ENCODE data around the gene MACROD2. TPM values are rescaled to one million over a fixed set of nuclear protein-coding genes. Genes with fewer than 3 reads are reported as not detected.
A peak's percentile ranks its signal among the peaks of the same experiment; 100 is the strongest.

The MACROD2 gene
- total and polyA plus RNA-seq, 9 donors = 3.7 to 25.5 (median 7.8) TPM

DNA sequence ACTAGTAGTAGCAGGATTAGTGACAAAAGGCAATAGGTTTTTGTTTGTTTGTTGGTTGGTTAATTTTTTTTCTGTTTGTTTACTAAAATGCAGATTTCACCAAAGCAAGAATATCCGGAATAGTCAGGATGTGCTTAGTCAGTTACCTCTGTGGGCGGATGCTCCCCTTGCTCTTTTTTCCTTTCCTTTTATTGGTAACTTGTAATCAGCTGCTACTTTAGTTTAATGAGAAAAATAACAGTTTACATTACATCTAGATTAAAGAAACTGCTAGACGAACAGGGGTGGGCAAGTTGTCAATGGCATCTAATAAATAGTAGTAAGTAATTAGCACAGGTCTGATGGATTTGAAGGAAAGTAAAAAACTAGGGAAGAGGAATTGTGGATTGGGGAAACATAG, 989.0 kb downstream of the MACROD2 start:
- WGBS, 3 donors = 79 to 85% (median 85%) methylated on average over 3 of the region's 3 CpGs
- Histone ChIP-seq H3K27ac (no peak overlapping the region), H3K9me3 (no peaks in the 10 kb centered on the region), H3K36me3 (no peaks in the 10 kb centered on the region), H3K4me1 (ENCODE audit: insufficient read depth) (peaks cover 5% of the 10 kb centered on the region), H3K27me3 (no peaks in the 10 kb centered on the region), H3K4me3 (no peak overlapping the region)
- DNase-seq = no peak
- intact Hi-C loops (cut with DNase I) = no loop called here
- TF ChIP-seq, protein P1, sequence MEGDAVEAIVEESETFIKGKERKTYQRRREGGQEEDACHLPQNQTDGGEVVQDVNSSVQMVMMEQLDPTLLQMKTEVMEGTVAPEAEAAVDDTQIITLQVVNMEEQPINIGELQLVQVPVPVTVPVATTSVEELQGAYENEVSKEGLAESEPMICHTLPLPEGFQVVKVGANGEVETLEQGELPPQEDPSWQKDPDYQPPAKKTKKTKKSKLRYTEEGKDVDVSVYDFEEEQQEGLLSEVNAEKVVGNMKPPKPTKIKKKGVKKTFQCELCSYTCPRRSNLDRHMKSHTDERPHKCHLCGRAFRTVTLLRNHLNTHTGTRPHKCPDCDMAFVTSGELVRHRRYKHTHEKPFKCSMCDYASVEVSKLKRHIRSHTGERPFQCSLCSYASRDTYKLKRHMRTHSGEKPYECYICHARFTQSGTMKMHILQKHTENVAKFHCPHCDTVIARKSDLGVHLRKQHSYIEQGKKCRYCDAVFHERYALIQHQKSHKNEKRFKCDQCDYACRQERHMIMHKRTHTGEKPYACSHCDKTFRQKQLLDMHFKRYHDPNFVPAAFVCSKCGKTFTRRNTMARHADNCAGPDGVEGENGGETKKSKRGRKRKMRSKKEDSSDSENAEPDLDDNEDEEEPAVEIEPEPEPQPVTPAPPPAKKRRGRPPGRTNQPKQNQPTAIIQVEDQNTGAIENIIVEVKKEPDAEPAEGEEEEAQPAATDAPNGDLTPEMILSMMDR (IDR thresholded peaks at IDR 0.05) = no peak
- TF ChIP-seq POLR2A (IDR thresholded peaks at IDR 0.05) (no peak), EP300 (IDR thresholded peaks at IDR 0.05) (no peak)

- TF ChIP-seq EP300 (IDR thresholded peaks at IDR 0.05) = no peak
- TF ChIP-seq, protein P1 (IDR thresholded peaks at IDR 0.05) = no peak
- no peak for TF ChIP-seq POLR2A (IDR thresholded peaks at IDR 0.05)
- WGBS, 3 donors = 79 to 80% (median 79%) methylated on average over 4 of the region's 4 CpGs
Observed at GRCh38 chr20:14984768-14985622, 989.7 kb downstream of the MACROD2 start.

DNA sequence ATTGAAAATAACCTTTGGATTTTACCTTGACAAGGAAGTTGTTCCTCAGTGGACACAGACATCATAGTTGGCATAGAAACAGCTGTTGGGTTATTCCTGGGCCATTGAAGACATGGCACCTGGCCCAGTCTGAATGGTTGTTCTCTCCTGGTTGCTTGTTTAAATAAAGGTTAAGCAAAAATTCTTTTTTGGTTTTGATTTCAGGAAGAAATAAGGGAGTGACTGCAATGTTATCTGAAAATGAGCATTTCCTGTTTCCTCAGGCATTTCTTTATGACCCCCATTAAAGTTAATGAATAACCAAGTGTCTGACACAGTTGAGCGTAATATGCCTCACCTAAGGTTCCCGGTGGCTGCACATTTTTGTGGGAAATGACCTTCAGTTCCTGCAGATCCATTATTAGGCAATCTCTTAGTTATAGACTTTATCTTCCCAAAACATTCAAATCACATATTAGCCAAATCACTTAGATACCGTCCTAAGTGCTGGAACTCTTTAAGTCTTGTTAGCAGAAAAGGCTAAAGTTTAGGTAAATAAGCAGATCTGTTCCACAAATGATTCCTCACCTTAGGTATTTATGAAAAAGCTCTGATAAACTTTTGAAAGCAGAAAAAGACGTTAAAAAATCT, 990.8 kb downstream of the MACROD2 start:
- TF ChIP-seq, protein P1 (IDR thresholded peaks at IDR 0.05) = no peak
- no peak for TF ChIP-seq EP300 (IDR thresholded peaks at IDR 0.05)
- no peak for TF ChIP-seq POLR2A (IDR thresholded peaks at IDR 0.05)
- Histone ChIP-seq H3K9me3 (no peaks in the 10 kb centered on the region), H3K27me3 (no peaks in the 10 kb centered on the region), H3K4me1 (ENCODE audit: insufficient read depth) (peaks cover 5% of the 10 kb centered on the region), H3K4me3 (no peak overlapping the region), H3K36me3 (no peaks in the 10 kb centered on the region), H3K27ac (no peak overlapping the region)
- 18 to 19% (median 18%) methylated on average over 4 of the region's 4 CpGs for WGBS, 3 donors
- peak in 3 of 5 donors; percentile 16 to 49 (median 26) for DNase-seq
- intact Hi-C loops (cut with DNase I) = no loop called here

More at GRCh38 chr20:14984768-14985622, 989.7 kb downstream of the MACROD2 start:
- H3K9me3 ChIP-seq = no peaks in the 10 kb centered on the region
- no peak for DNase-seq
- H3K4me3 ChIP-seq = no peak overlapping the region
- H3K4me1 ChIP-seq (ENCODE audit: insufficient read depth) = peaks cover 5% of the 10 kb centered on the region
- H3K27me3 ChIP-seq = no peaks in the 10 kb centered on the region
- no peak overlapping the region for H3K27ac ChIP-seq
- intact Hi-C loops (cut with DNase I) = no loop called here
- H3K36me3 ChIP-seq = no peaks in the 10 kb centered on the region

GRCh38 chr20:14986656-14987055, 991.3 kb downstream of the MACROD2 start:
- DNase-seq = no peak
- H3K9me3 ChIP-seq = no peaks in the 10 kb centered on the region
- 73 to 79% (median 75%) methylated on average over 7 of the region's 7 CpGs for WGBS, 3 donors
- no peaks in the 10 kb centered on the region for H3K36me3 ChIP-seq
- intact Hi-C loops (cut with DNase I) = no loop called here
- H3K27ac ChIP-seq = no peak overlapping the region
- peaks cover 5% of the 10 kb centered on the region for H3K4me1 ChIP-seq (ENCODE audit: insufficient read depth)
- no peaks in the 10 kb centered on the region for H3K27me3 ChIP-seq
- no peak overlapping the region for H3K4me3 ChIP-seq
- TF ChIP-seq, protein P1 (IDR thresholded peaks at IDR 0.05) = no peak
- no peak for TF ChIP-seq EP300 (IDR thresholded peaks at IDR 0.05)
- no peak for TF ChIP-seq POLR2A (IDR thresholded peaks at IDR 0.05)

All from ovary (tissue), 9 donors.